Measurements from ENCODE around the gene IGIP. TPM values are rescaled to one million over a fixed set of nuclear protein-coding genes. Genes with fewer than 3 reads are reported as not detected.

The IGIP gene
- total RNA-seq, 1 donor from 2014 or later: 2.4 TPM

- Histone ChIP-seq H3K27me3 (ENCODE audit: insufficient read depth, low read length) (peaks cover 13% of the 10 kb centered on the region), H4K20me1 (ENCODE audit: insufficient read depth, low read length) (peaks cover 46% of the 10 kb centered on the region), H3K79me2 (ENCODE audit: insufficient read depth, low read length) (no peaks in the 10 kb centered on the region), H3K36me3 (ENCODE audit: insufficient read depth, low read length) (no peaks in the 10 kb centered on the region), H3K4me3 (ENCODE audit: insufficient read depth, low read depth, low read length) (no peak overlapping the region), H2AFZ (ENCODE audit: low read depth, low read length) (no peak overlapping the region), H3K4me2 (ENCODE audit: low read length) (no peak overlapping the region), H3K27ac (ENCODE audit: low read depth, low read length) (no peak overlapping the region), H3K9ac (ENCODE audit: low read length) (no peak overlapping the region), H3K9me3 (ENCODE audit: insufficient read depth, low read depth, low read length) (no peaks in the 10 kb centered on the region), H3K4me1 (ENCODE audit: insufficient read depth, low read length) (no peaks in the 10 kb centered on the region)
- H3K27me3 Mint-ChIP-seq (ENCODE audit: low read depth, unreplicated experiment): peaks cover 54% of the 10 kb centered on the region
- H3K36me3 Mint-ChIP-seq (ENCODE audit: low read depth, unreplicated experiment): no peaks in the 10 kb centered on the region
- H3K9me3 Mint-ChIP-seq (ENCODE audit: unreplicated experiment): no peaks in the 10 kb centered on the region
- no peak overlapping the region for H3K4me3 Mint-ChIP-seq (ENCODE audit: unreplicated experiment)
- no peak for FAIRE-seq
- no peak overlapping the region for H3K27ac Mint-ChIP-seq (ENCODE audit: unreplicated experiment)
- TF ChIP-seq, protein P1, sequence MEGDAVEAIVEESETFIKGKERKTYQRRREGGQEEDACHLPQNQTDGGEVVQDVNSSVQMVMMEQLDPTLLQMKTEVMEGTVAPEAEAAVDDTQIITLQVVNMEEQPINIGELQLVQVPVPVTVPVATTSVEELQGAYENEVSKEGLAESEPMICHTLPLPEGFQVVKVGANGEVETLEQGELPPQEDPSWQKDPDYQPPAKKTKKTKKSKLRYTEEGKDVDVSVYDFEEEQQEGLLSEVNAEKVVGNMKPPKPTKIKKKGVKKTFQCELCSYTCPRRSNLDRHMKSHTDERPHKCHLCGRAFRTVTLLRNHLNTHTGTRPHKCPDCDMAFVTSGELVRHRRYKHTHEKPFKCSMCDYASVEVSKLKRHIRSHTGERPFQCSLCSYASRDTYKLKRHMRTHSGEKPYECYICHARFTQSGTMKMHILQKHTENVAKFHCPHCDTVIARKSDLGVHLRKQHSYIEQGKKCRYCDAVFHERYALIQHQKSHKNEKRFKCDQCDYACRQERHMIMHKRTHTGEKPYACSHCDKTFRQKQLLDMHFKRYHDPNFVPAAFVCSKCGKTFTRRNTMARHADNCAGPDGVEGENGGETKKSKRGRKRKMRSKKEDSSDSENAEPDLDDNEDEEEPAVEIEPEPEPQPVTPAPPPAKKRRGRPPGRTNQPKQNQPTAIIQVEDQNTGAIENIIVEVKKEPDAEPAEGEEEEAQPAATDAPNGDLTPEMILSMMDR (IDR thresholded peaks at IDR 0.05; ENCODE audit: insufficient read depth, low read depth, low read length): no peak
- no peak for TF ChIP-seq EZH2 (IDR thresholded peaks at IDR 0.05; ENCODE audit: insufficient read depth, low read length)
- no peak for DNase-seq (ENCODE audit: low read depth)
- no peaks in the 10 kb centered on the region for H3K4me1 Mint-ChIP-seq (ENCODE audit: low read depth, unreplicated experiment)
Observed at GRCh38 chr5:140151144-140152021, 25.6 kb downstream of the IGIP start.

DNA sequence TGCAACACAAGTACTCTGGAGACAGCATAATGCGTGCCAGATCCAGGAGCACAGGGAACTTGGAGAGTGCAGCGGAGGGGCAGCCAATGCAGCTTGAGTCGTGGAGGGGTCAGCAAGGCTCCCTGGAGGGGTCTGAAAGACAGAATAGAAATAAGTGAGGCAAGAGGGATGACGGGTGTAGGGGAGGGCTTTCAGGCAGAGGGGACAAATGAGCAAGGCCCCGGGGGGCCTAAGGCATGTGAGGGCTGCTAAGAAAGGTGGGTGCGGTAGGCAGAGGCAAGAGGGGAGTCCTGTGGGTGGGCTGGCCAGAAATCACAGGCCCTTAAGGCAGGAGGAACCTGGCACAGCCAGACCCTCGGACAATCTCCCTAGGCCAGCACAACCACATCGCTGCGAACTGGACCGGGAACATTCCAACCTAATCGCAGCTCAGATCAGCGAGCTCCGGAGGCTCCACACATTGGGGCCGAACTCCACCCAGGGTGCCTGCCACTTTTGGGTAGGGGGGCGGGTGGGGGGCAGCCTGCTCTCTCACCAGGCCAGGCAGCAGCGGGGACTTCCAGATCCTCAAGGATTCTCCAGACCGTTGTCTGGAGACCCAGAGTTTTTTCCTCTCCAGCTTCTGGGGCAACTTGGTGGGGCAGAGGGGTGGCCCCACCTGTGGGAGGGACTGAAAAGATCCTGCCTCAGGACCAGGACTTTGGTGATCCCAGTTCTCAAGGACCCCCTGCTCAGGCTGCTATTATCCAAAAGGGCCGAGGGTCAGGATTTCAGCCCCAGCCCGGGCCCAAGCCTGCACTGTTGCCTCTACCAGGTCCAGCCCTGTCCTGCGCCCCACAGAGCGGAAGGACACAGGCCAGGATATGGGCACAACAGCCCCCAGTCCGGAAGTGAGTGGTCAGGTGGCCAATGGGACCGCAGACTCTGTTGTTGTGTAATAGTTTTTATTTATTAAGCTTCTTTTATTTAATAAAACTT, 26.6 kb downstream of the IGIP start:
- Histone ChIP-seq H3K36me3 (ENCODE audit: insufficient read depth, low read length) (no peaks in the 10 kb centered on the region), H3K79me2 (ENCODE audit: insufficient read depth, low read length) (no peaks in the 10 kb centered on the region), H2AFZ (ENCODE audit: low read depth, low read length) (no peak overlapping the region), H3K27me3 (ENCODE audit: insufficient read depth, low read length) (peaks cover 7% of the 10 kb centered on the region), H4K20me1 (ENCODE audit: insufficient read depth, low read length) (peaks cover 37% of the 10 kb centered on the region), H3K4me2 (ENCODE audit: low read length) (no peak overlapping the region), H3K9me3 (ENCODE audit: insufficient read depth, low read depth, low read length) (no peaks in the 10 kb centered on the region), H3K27ac (ENCODE audit: low read depth, low read length) (no peak overlapping the region), H3K4me1 (ENCODE audit: insufficient read depth, low read length) (peaks cover 4% of the 10 kb centered on the region), H3K9ac (ENCODE audit: low read length) (no peak overlapping the region), H3K4me3 (ENCODE audit: insufficient read depth, low read depth, low read length) (no peak overlapping the region)
- Mint-ChIP-seq H3K9me3 (ENCODE audit: unreplicated experiment) (no peaks in the 10 kb centered on the region), H3K27ac (ENCODE audit: unreplicated experiment) (no peak overlapping the region), H3K27me3 (ENCODE audit: low read depth, unreplicated experiment) (peaks cover 45% of the 10 kb centered on the region), H3K36me3 (ENCODE audit: low read depth, unreplicated experiment) (no peaks in the 10 kb centered on the region), H3K4me3 (ENCODE audit: unreplicated experiment) (no peak overlapping the region), H3K4me1 (ENCODE audit: low read depth, unreplicated experiment) (no peaks in the 10 kb centered on the region)
- FAIRE-seq: no peak
- DNase-seq (ENCODE audit: low read depth): no peak
- TF ChIP-seq, protein P1 (IDR thresholded peaks at IDR 0.05; ENCODE audit: insufficient read depth, low read depth, low read length): no peak
- no peak for TF ChIP-seq EZH2 (IDR thresholded peaks at IDR 0.05; ENCODE audit: insufficient read depth, low read length)

All from astrocyte (in vitro differentiated cells and primary cell).